ENCODE data around the gene NKX1-2. TPM values are rescaled to one million over a fixed set of nuclear protein-coding genes. Genes with fewer than 3 reads are reported as not detected.

Gene NKX1-2
- total RNA-seq, 1 donor from 2014 or later, result not detected

DNA sequence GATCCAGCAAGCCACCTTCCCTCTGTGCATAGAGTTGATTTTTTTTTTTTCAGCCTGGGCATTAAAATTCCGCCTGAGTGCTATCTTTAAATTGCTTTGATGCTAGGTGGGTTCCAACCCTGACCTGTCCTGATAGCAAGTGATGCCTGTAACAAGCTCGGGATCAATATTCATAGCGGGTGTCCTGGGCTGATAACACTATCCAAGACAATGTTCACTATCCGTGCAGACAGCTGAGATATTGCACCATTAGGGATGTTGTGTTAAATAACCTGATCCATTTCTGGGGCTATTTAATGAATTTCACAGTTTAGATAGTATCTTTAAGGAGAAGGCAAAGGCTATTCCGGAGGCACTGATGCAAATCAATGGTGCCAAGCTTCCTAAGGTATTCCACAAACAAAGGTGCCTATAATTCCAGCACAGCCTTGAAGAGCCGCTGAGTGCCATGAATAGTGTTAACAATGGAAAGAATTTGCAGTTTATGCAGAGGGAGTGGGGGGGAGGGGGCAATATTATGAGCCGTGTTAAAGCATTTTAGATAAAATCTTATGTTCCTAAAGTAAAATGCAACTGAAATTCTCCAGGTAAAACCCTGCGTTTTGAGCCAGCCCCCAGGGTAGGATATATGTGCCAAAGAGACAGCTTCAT is 4.2 kb upstream of the NKX1-2 start:
- Mint-ChIP-seq H3K9me3 (ENCODE audit: unreplicated experiment) (no peaks in the 10 kb centered on the region), H3K27ac (ENCODE audit: unreplicated experiment) (no peak overlapping the region), H3K27me3 (ENCODE audit: unreplicated experiment) (peaks cover 69% of the 10 kb centered on the region), H3K36me3 (ENCODE audit: unreplicated experiment) (no peaks in the 10 kb centered on the region), H3K4me1 (ENCODE audit: unreplicated experiment) (peaks cover 13% of the 10 kb centered on the region), H3K4me3 (ENCODE audit: unreplicated experiment) (no peak overlapping the region)
- TF ChIP-seq, protein P1, sequence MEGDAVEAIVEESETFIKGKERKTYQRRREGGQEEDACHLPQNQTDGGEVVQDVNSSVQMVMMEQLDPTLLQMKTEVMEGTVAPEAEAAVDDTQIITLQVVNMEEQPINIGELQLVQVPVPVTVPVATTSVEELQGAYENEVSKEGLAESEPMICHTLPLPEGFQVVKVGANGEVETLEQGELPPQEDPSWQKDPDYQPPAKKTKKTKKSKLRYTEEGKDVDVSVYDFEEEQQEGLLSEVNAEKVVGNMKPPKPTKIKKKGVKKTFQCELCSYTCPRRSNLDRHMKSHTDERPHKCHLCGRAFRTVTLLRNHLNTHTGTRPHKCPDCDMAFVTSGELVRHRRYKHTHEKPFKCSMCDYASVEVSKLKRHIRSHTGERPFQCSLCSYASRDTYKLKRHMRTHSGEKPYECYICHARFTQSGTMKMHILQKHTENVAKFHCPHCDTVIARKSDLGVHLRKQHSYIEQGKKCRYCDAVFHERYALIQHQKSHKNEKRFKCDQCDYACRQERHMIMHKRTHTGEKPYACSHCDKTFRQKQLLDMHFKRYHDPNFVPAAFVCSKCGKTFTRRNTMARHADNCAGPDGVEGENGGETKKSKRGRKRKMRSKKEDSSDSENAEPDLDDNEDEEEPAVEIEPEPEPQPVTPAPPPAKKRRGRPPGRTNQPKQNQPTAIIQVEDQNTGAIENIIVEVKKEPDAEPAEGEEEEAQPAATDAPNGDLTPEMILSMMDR (IDR thresholded peaks at IDR 0.05), result no peak
- DNase-seq (ENCODE audit: extremely low spot score, unreplicated experiment), result no peak

GRCh38 chr10:124451276-124451675 is 1.4 kb upstream of the NKX1-2 start:
- DNase-seq (ENCODE audit: extremely low spot score, unreplicated experiment), result no peak
- peaks cover 22% of the 10 kb centered on the region for H3K4me1 Mint-ChIP-seq (ENCODE audit: unreplicated experiment)
- H3K27me3 Mint-ChIP-seq (ENCODE audit: unreplicated experiment), result peaks cover 83% of the 10 kb centered on the region
- H3K4me3 Mint-ChIP-seq (ENCODE audit: unreplicated experiment), result no peak overlapping the region
- H3K36me3 Mint-ChIP-seq (ENCODE audit: unreplicated experiment), result no peaks in the 10 kb centered on the region
- H3K27ac Mint-ChIP-seq (ENCODE audit: unreplicated experiment), result no peak overlapping the region
- TF ChIP-seq, protein P1 (IDR thresholded peaks at IDR 0.05), result no peak
- no peaks in the 10 kb centered on the region for H3K9me3 Mint-ChIP-seq (ENCODE audit: unreplicated experiment)

DNA sequence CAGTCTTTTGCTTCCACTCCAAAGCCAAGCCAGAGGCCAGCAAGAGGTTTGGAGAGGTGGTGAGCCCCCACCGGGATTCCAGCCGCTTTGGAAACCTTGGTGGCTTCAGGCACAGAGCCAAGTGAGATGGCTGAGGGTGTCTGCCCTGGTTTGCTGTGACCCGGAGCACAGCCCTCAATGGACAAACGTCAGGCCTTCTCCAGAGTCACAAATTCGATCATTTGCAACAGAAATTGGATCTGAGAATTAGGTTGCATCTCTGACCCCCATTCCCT is 885 bp upstream of the NKX1-2 start:
- H3K27ac Mint-ChIP-seq (ENCODE audit: unreplicated experiment), result no peak overlapping the region
- DNase-seq (ENCODE audit: extremely low spot score, unreplicated experiment), result no peak
- peaks cover 83% of the 10 kb centered on the region for H3K27me3 Mint-ChIP-seq (ENCODE audit: unreplicated experiment)
- H3K4me1 Mint-ChIP-seq (ENCODE audit: unreplicated experiment), result peaks cover 22% of the 10 kb centered on the region
- H3K9me3 Mint-ChIP-seq (ENCODE audit: unreplicated experiment), result no peaks in the 10 kb centered on the region
- H3K36me3 Mint-ChIP-seq (ENCODE audit: unreplicated experiment), result no peaks in the 10 kb centered on the region
- no peak overlapping the region for H3K4me3 Mint-ChIP-seq (ENCODE audit: unreplicated experiment)
- TF ChIP-seq, protein P1 (IDR thresholded peaks at IDR 0.05), result no peak

DNA sequence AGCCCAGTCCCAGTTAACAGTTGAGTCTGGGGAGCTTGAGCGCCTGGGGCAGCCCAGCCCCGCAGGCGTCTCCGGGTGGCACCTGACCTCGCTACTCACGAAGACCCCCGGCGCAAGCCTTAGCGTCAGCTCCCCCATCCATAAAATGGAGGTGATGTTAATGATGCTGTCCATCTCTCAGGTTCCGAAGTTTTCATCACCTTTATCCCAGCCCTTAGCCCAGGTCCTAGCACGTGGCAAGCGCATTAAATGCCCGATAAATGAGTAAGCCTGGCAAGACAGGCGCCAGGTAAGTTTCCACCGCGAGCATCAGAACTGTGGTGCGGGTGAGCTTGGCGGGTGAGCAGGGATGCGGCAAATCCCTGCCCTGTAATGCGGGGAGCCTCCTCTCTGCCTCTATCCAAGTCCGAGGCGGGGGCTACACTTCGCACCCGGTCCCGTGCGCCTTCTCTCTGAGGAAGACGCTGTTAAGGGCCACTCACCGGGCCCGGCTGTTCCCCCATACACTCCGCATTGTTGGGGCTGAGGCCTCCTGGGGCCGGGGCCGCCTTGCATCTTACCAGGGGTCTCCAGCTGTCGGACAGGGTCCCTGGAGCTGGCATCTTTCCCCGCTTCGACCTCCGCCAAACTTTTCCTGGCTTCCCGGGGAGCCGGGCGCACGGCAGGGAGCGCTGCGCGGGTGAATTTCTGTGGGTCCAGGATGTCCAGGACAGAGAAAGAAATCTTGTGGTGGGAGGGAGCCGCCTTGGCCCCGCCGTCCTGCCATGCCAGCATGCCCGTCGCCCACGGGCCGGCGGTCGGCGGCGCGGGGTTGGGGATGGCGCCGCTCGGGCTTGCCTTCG is 444 bp downstream of the NKX1-2 start:
- H3K4me1 Mint-ChIP-seq (ENCODE audit: unreplicated experiment), result peaks cover 22% of the 10 kb centered on the region
- no peaks in the 10 kb centered on the region for H3K36me3 Mint-ChIP-seq (ENCODE audit: unreplicated experiment)
- H3K9me3 Mint-ChIP-seq (ENCODE audit: unreplicated experiment), result no peaks in the 10 kb centered on the region
- DNase-seq (ENCODE audit: extremely low spot score, unreplicated experiment), result no peak
- H3K4me3 Mint-ChIP-seq (ENCODE audit: unreplicated experiment), result peak overlapping the region; percentile 60
- H3K27me3 Mint-ChIP-seq (ENCODE audit: unreplicated experiment), result peaks cover 82% of the 10 kb centered on the region
- TF ChIP-seq, protein P1 (IDR thresholded peaks at IDR 0.05), result no peak
- no peak overlapping the region for H3K27ac Mint-ChIP-seq (ENCODE audit: unreplicated experiment)

- no peaks in the 10 kb centered on the region for H3K9me3 Mint-ChIP-seq (ENCODE audit: unreplicated experiment)
- no peak for DNase-seq (ENCODE audit: extremely low spot score, unreplicated experiment)
These were observed 1.1 kb downstream of the NKX1-2 start for GRCh38 chr10:124448696-124449169.

More at GRCh38 chr10:124448696-124449169, 1.1 kb downstream of the NKX1-2 start:
- H3K27me3 Mint-ChIP-seq (ENCODE audit: unreplicated experiment), result peaks cover 82% of the 10 kb centered on the region
- TF ChIP-seq, protein P1 (IDR thresholded peaks at IDR 0.05), result no peak
- H3K36me3 Mint-ChIP-seq (ENCODE audit: unreplicated experiment), result no peaks in the 10 kb centered on the region
- H3K27ac Mint-ChIP-seq (ENCODE audit: unreplicated experiment), result no peak overlapping the region
- H3K4me3 Mint-ChIP-seq (ENCODE audit: unreplicated experiment), result peak overlapping the region; percentile 60
- H3K4me1 Mint-ChIP-seq (ENCODE audit: unreplicated experiment), result peaks cover 22% of the 10 kb centered on the region
